Measurements from ENCODE around the gene CYP27A1. TPM values are rescaled to one million over a fixed set of nuclear protein-coding genes. Genes with fewer than 3 reads are reported as not detected.
A peak's percentile ranks its signal among the peaks of the same experiment; 100 is the strongest.
"Not testable (repeated sequence)": the region's sequence is repeated elsewhere in the genome, so short reads cannot be mapped to it uniquely, and the experiment has no call there.

CYP27A1 gene
- total RNA-seq, 8 experiments from 2014 or later: 1.0 to 104 (median 7.4) TPM

- Histone ChIP-seq H3K4me3 (no peak overlapping the region), H3K27ac (no peak overlapping the region), H3K4me1 (replicated peaks in 1 of 2) (peaks cover 2 to 18% of the 10 kb centered on the region in 2 donors)
- ATAC-seq (replicated peaks in 6 of 8): no peak
- in situ Hi-C loops (cut with MboI; ENCODE audit: low pct_unique_long_range_greater_than_20kb in 2 of 9, low sequenced_read_pairs in 9 of 9, unreplicated experiment in 9 of 9): no loop called here
- 80 to 100% (median 95%) methylated on average over 1 to 8 of the region's 8 CpGs for WGBS, 10 experiments
These were observed 33.1 kb upstream of the CYP27A1 start for GRCh38 chr2:218748741-218749441.

DNA sequence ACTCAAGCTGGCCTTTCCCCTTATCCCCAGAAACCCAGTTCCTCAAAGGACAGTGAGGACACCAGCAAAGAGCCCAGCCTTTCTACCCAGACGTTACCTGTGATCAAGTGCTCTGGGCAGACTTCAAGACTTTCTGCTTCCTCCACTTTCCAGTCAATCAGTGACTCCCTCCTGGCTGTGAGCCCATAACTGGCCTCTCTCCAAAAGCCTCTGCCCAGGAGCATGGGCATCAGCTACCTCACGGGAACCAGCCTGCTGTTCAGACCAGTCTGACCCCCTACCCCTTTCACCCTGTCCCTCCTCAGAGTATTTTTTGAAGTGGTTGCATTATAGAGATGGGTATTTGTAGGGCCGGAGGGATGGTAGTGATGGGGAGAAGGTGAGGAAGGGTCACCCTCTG is 27.7 kb upstream of the CYP27A1 start:
- in situ Hi-C loops (cut with MboI; ENCODE audit: low pct_unique_long_range_greater_than_20kb in 2 of 9, low sequenced_read_pairs in 9 of 9, unreplicated experiment in 9 of 9): no loop called here
- 80 to 100% (median 91%) methylated on average over 1 to 2 of the region's 3 CpGs; no CpG with 5 or more reads in 4 of the 10 experiments for WGBS, 10 experiments
- no peaks in the 10 kb centered on the region for H3K4me1 ChIP-seq (replicated peaks in 1 of 2)
- H3K4me3 ChIP-seq: no peak overlapping the region
- no peak overlapping the region for H3K27ac ChIP-seq
- ATAC-seq (replicated peaks in 6 of 8): no peak

DNA sequence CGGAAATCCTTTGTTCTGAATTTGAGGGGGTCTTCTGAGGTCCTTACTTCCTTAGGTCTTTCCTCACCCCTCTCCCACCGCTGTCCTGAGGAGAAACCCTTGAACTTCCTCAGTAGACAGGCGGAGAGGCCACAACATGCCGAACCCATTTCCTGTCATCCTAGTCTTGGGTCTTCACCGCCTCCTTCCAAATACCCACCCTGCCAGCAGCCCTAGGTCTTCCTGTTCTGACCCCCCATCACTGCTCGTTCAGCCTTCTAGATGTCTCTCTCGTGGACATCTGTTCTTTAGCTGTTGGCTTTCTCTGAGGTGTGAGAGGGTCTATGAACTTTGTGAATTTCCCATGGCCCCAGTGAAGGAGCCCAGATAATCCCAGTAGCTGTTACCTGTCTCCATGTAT is 27.2 kb upstream of the CYP27A1 start:
- WGBS, 10 experiments: 90 to 100% (median 100%) methylated on average over 1 to 4 of the region's 7 CpGs; no CpG with 5 or more reads in 3 of the 10 experiments
- no peak for ATAC-seq (replicated peaks in 6 of 8)
- Histone ChIP-seq H3K4me1 (replicated peaks in 1 of 2) (no peaks in the 10 kb centered on the region), H3K4me3 (no peak overlapping the region), H3K27ac (no peak overlapping the region)
- in situ Hi-C loops (cut with MboI; ENCODE audit: low pct_unique_long_range_greater_than_20kb in 2 of 9, low sequenced_read_pairs in 9 of 9, unreplicated experiment in 9 of 9): no loop called here

- Histone ChIP-seq H3K4me3 (no peak overlapping the region), H3K4me1 (replicated peaks in 1 of 2) (no peaks in the 10 kb centered on the region), H3K27ac (no peak overlapping the region)
- WGBS, 10 experiments: 90 to 100% (median 100%) methylated on average over 1 to 3 of the region's 3 CpGs; no CpG with 5 or more reads in 6 of the 10 experiments
- peak in 1 of 8 experiments; percentile 37 for ATAC-seq (replicated peaks in 6 of 8)
- in situ Hi-C loops (cut with MboI; ENCODE audit: low pct_unique_long_range_greater_than_20kb in 2 of 9, low sequenced_read_pairs in 9 of 9, unreplicated experiment in 9 of 9): no loop called here
These were observed 26.8 kb upstream of the CYP27A1 start for GRCh38 chr2:218755198-218755566.

GRCh38 chr2:218755567-218756404 is 26.2 kb upstream of the CYP27A1 start:
- WGBS, 10 experiments: 85 to 100% (median 95%) methylated on average over 1 to 9 of the region's 10 CpGs; no CpG with 5 or more reads in 2 of the 10 experiments

DNA sequence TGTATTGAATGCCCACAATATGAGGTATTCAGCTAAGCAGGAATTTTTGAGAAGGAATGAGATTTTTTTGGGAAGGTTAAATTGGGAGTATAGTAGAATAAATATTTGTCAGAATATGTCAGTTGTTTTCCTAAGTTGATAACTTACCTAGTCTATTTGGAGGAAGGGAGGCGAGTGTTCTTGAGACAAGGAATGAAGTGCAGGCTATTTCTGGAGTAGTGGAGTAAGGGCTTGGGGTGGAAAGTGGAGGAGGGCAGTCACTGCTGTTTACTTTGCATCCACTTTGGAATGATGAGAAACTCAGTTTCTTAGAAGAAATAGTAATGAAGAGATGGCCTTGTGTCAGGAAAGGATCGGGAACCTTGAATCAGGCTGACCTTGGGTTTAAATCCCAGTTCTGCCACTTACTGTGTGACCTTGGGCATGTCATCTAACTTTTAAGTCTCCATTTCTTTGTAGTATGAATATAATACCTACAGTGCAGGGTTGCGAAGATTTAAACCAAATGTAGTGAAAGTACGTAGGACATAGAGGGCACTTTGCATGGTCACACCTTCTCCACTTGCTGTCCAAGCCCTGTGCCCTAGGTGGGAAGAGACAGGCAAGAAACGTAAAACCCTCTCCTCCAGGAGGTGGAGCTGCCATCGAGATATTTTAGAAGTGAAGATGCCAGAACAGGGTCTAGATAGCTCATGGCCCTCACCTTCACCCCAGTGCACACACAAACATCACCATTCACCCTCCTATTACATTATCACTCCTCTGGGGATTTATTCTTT is 25.2 kb upstream of the CYP27A1 start:
- 80 to 100% (median 93%) methylated on average over 1 to 5 of the region's 6 CpGs; no CpG with 5 or more reads in 1 of the 10 experiments for WGBS, 10 experiments
- ATAC-seq (replicated peaks in 6 of 8): no peak
- Histone ChIP-seq H3K27ac (no peak overlapping the region), H3K4me1 (replicated peaks in 1 of 2) (no peaks in the 10 kb centered on the region), H3K4me3 (no peak overlapping the region)
- in situ Hi-C loops (cut with MboI; ENCODE audit: low pct_unique_long_range_greater_than_20kb in 2 of 9, low sequenced_read_pairs in 9 of 9, unreplicated experiment in 9 of 9): no loop called here

More at GRCh38 chr2:218755567-218756404, 26.2 kb upstream of the CYP27A1 start:
- in situ Hi-C loops (cut with MboI; ENCODE audit: low pct_unique_long_range_greater_than_20kb in 2 of 9, low sequenced_read_pairs in 9 of 9, unreplicated experiment in 9 of 9): no loop called here
- no peak overlapping the region for H3K27ac ChIP-seq
- no peak for ATAC-seq (replicated peaks in 6 of 8)
- H3K4me1 ChIP-seq (replicated peaks in 1 of 2): no peaks in the 10 kb centered on the region
- no peak overlapping the region for H3K4me3 ChIP-seq

DNA sequence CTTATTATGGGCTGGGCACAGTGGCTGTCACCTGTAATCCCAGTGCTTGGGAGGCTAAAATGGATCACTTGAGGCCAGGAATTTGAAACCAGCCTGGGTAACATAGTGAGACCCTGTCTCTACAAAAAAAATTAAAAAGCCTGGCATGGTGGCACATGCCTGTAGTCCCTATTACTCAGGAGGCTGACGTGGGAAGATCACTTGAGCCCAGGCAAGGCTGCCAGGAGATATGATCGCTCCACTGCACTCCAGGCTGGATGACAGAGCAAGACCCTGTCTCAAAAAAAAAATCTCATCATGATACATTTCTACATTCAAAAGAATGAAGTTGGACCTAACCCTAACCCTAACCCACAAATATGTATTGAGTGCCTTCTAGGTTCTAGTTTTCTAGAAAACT is 20.2 kb upstream of the CYP27A1 start:
- H3K4me1 ChIP-seq (replicated peaks in 1 of 2): no peaks in the 10 kb centered on the region
- ATAC-seq (replicated peaks in 6 of 8): no peak
- 60 to 100% (median 92%) methylated on average over 1 to 2 of the region's 2 CpGs; no CpG with 5 or more reads in 3 of the 10 experiments for WGBS, 10 experiments
- in situ Hi-C loops (cut with MboI; ENCODE audit: low pct_unique_long_range_greater_than_20kb in 2 of 9, low sequenced_read_pairs in 9 of 9, unreplicated experiment in 9 of 9): no loop called here
- no peak overlapping the region for H3K27ac ChIP-seq
- H3K4me3 ChIP-seq: no peak overlapping the region

DNA sequence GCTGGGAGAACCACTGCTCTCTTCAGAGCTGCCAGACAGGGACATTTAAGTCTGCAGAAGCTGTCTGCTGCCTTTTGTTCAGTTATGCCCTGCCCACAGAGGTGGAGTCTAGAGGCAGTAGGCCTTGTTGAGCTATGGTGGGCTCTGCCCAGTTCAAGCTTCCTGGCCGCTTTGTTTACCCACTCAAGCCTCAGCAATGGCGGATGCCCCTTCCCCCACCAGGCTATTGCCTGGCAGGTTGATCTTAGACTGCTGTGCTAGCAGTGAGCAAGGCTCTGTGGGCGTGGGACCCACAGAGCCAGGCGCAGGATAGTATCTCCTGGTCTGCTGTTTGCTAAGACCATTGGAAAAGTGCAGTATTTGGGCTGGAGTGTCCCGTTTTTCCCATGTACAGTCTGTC is 9.2 kb upstream of the CYP27A1 start:
- WGBS, 10 experiments: 71 to 100% methylated on average over 1 to 2 of the region's 5 CpGs; no CpG with 5 or more reads in 8 of the 10 experiments
- H3K4me1 ChIP-seq (replicated peaks in 1 of 2); H3K27ac ChIP-seq; ATAC-seq (replicated peaks in 6 of 8); in situ Hi-C loops (cut with MboI; ENCODE audit: low pct_unique_long_range_greater_than_20kb in 2 of 9, low sequenced_read_pairs in 9 of 9, unreplicated experiment in 9 of 9); H3K4me3 ChIP-seq: not testable (repeated sequence)

GRCh38 chr2:218773881-218774280 is 8.1 kb upstream of the CYP27A1 start:
- in situ Hi-C loops (cut with MboI; ENCODE audit: low pct_unique_long_range_greater_than_20kb in 2 of 9, low sequenced_read_pairs in 9 of 9, unreplicated experiment in 9 of 9): no loop called here
- ATAC-seq (replicated peaks in 6 of 8): no peak
- Histone ChIP-seq H3K4me3 (no peak overlapping the region), H3K4me1 (replicated peaks in 1 of 2) (no peaks in the 10 kb centered on the region), H3K27ac (no peak overlapping the region)
- WGBS, 10 experiments: 80 to 100% (median 91%) methylated on average over 1 to 2 of the region's 2 CpGs; no CpG with 5 or more reads in 5 of the 10 experiments

DNA sequence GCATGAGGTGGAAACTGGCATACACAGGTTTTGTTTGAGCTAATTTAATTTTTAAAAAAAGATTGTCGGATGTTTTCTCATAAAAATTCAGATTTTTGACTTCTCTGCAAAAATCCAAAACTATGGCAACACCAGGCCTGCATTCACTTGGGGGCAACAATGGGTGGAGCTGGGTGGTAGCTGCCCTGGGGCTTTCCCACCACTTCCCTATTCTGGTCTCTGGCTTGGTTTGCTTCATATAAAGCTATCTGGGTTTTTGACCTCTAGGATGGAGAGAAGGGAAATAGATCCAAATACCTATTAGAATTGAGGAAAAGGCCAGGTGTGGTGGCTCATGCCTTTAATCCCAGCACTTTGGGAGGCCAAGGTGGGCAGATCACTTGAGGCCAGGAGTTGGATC is 5.5 kb upstream of the CYP27A1 start:
- H3K27ac ChIP-seq: no peak overlapping the region
- in situ Hi-C loops (cut with MboI; ENCODE audit: low pct_unique_long_range_greater_than_20kb in 2 of 9, low sequenced_read_pairs in 9 of 9, unreplicated experiment in 9 of 9): no loop called here
- 71 to 100% (median 94%) methylated on average over 1 of the region's 1 CpG; no CpG with 5 or more reads in 4 of the 10 experiments for WGBS, 10 experiments
- no peak for ATAC-seq (replicated peaks in 6 of 8)
- H3K4me3 ChIP-seq: no peak overlapping the region
- peaks cover 0 to 2% of the 10 kb centered on the region in 2 donors for H3K4me1 ChIP-seq (replicated peaks in 1 of 2)

GRCh38 chr2:218777276-218777990 is 4.5 kb upstream of the CYP27A1 start:
- 87 to 100% (median 91%) methylated on average over 1 to 8 of the region's 9 CpGs; no CpG with 5 or more reads in 2 of the 10 experiments for WGBS, 10 experiments
- Histone ChIP-seq H3K4me3 (no peak overlapping the region), H3K27ac (no peak overlapping the region), H3K4me1 (replicated peaks in 1 of 2) (peaks cover 0 to 4% of the 10 kb centered on the region in 2 donors)
- in situ Hi-C loops (cut with MboI; ENCODE audit: low pct_unique_long_range_greater_than_20kb in 2 of 9, low sequenced_read_pairs in 9 of 9, unreplicated experiment in 9 of 9): no loop called here
- no peak for ATAC-seq (replicated peaks in 6 of 8)

DNA sequence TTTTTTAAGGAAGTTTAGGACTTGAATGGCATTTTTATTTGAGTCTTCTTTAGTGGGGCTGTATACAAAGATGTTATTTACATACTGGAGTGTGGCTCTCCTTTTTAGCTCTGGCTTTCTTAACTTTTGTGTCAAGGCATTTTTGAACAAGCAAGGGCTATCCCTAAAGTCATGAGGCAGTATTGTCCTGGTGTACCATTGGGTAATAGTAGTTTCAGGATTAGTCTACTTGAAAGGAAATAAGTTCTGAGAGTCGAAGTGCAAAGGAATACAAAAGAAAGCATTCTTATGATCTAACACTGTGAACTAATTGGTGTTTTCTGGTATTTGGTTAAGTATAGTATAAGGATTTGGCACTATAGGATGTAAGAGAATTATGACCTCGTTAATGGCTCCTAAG is 1.9 kb upstream of the CYP27A1 start:
- H3K4me1 ChIP-seq (replicated peaks in 1 of 2): peaks cover 0 to 4% of the 10 kb centered on the region in 2 donors
- no peak overlapping the region for H3K27ac ChIP-seq
- in situ Hi-C loops (cut with MboI; ENCODE audit: low pct_unique_long_range_greater_than_20kb in 2 of 9, low sequenced_read_pairs in 9 of 9, unreplicated experiment in 9 of 9): loop anchor here in 1 of 9 experiments (10.0 kb wide), 1 partner anchor 65 kb away; the partner anchor contains the start of gene TTLL4
- no peak overlapping the region for H3K4me3 ChIP-seq
- 75 to 100% (median 90%) methylated on average over 1 to 2 of the region's 2 CpGs; no CpG with 5 or more reads in 3 of the 10 experiments for WGBS, 10 experiments
- ATAC-seq (replicated peaks in 6 of 8): no peak

Data from motor neuron (in vitro differentiated cells).